Kidney (tissue), 14 donors: ENCODE data around the gene RIN1. TPM values are rescaled to one million over a fixed set of nuclear protein-coding genes. Genes with fewer than 3 reads are reported as not detected.

ENCODE experiments used
- DNase-seq, 5 donors: peaks; one replicate each; pipeline ENCODE4 v3.0.0-alpha.2; 2013 to 2020
- FAIRE-seq: peaks from 2 replicates; lab custom pipeline; 2012; peaks lifted over from hg19 to GRCh38; lab: Jason Lieb, UNC
- H3K27ac ChIP-seq, 2 donors: one replicate each; pipeline ENCODE4 v1.7.0; 2013; ENCODE audit warnings: low read depth in 2 of 2, low read length in 2 of 2, inconsistent platforms in 1 of 2
- H3K27me3 ChIP-seq: one replicate; pipeline ENCODE4 v1.7.1; 2013; ENCODE audit warnings: low read length, inconsistent platforms; ENCODE audit not compliant: control insufficient read depth, insufficient read depth
- H3K36me3 ChIP-seq, 3 donors: one replicate each; pipeline versions ENCODE4 v1.7.0 to v1.7.1; 2013; ENCODE audit warnings: low read length in 3 of 3, control low read depth in 1 of 3, inconsistent platforms in 1 of 3; ENCODE audit not compliant: insufficient read depth in 3 of 3, control insufficient read depth in 2 of 3
- H3K4me1 ChIP-seq, 3 donors: one replicate each; pipeline versions ENCODE4 v1.7.0 to v1.7.1; 2013; ENCODE audit warnings: low read length in 3 of 3, inconsistent platforms in 1 of 3, low read depth in 1 of 3; ENCODE audit not compliant: control insufficient read depth in 2 of 3, insufficient read depth in 2 of 3
- H3K4me3 ChIP-seq, 3 donors: one replicate each; pipeline versions ENCODE4 v1.7.0 to v1.8.1; 2013; ENCODE audit warnings: low read length in 3 of 3, control low read depth in 1 of 3, inconsistent platforms in 1 of 3
- H3K9ac ChIP-seq, 3 donors: one replicate each; pipeline versions ENCODE4 v1.7.0 to v1.7.1; 2013; ENCODE audit warnings: low read length in 3 of 3, control low read depth in 1 of 3, inconsistent platforms in 1 of 3
- H3K9me3 ChIP-seq, 3 donors: one replicate each; pipeline versions ENCODE4 v1.7.0 to v1.7.1; 2013; ENCODE audit warnings: low read length in 3 of 3, control low read depth in 1 of 3, inconsistent platforms in 1 of 3; ENCODE audit not compliant: control insufficient read depth in 2 of 3, insufficient read depth in 1 of 3
- CTCF ChIP-seq: IDR thresholded peaks from 3 replicates; pipeline ENCODE4 v1.5.1; 2012; ENCODE audit warnings: mild to moderate bottlenecking, moderate library complexity, borderline replicate concordance; ENCODE audit not compliant: insufficient read depth; ENCODE audit errors: extremely low read depth
- intact Hi-C: fragments of 100-400 bp; cut with DNase I; formaldehyde crosslinking; loops from one replicate; pipeline ENCODE4 v1.11.1; 2022
- polyA plus RNA-seq: library from polyadenylated mRNA; stranded (reverse); fragments of 350-450 nt; fragmentation: Illumina TruSeq; extraction: RNeasy Lipid Tissue Mini Kit (QIAGEN cat#74804); gene quantifications from one replicate; pipeline ENCODE4 v1.2.3, GENCODE V29; 2014; ENCODE audit warnings: low read depth, low replicate concordance; ENCODE audit not compliant: insufficient read depth
- total RNA-seq: library from RNA; stranded (reverse); fragmentation: NEBNext Ultra II Directional; extraction: Animal tissue kit (Norgen Biotek cat#: 25700); gene quantifications from one replicate; pipeline ENCODE4 v1.2.1, GENCODE V29; 2021
- donor health status: control.
- donor health status: control.
- donor health status: control.
- donor health status: control.
- donor health status: control.
- donor health status: DM: yes; HTN: yes; CAD: no.
- donor health status: Normal renal cell carcinoma (clear cell type).

The RIN1 gene
- total and polyA plus RNA-seq, 2 donors from 2014 or later, result 2.3 to 9.2 TPM

GRCh38 chr11:66329165-66329673 is 7.0 kb downstream of the RIN1 start:
- H3K9me3 ChIP-seq, result no peaks in the 10 kb centered on the region
- H3K36me3 ChIP-seq, result no peaks in the 10 kb centered on the region
- intact Hi-C loops, result no loop called here
- H3K27ac ChIP-seq, result no peak overlapping the region
- H3K27me3 ChIP-seq, result no peaks in the 10 kb centered on the region
- H3K9ac ChIP-seq, result no peak overlapping the region
- FAIRE-seq (no peak), DNase-seq (peak in 1 of 5 donors; percentile 28)
- no peak for TF ChIP-seq CTCF
- no peak overlapping the region for H3K4me3 ChIP-seq
- H3K4me1 ChIP-seq, result peaks cover 0 to 17% (median 11%) of the 10 kb centered on the region in 3 donors

DNA sequence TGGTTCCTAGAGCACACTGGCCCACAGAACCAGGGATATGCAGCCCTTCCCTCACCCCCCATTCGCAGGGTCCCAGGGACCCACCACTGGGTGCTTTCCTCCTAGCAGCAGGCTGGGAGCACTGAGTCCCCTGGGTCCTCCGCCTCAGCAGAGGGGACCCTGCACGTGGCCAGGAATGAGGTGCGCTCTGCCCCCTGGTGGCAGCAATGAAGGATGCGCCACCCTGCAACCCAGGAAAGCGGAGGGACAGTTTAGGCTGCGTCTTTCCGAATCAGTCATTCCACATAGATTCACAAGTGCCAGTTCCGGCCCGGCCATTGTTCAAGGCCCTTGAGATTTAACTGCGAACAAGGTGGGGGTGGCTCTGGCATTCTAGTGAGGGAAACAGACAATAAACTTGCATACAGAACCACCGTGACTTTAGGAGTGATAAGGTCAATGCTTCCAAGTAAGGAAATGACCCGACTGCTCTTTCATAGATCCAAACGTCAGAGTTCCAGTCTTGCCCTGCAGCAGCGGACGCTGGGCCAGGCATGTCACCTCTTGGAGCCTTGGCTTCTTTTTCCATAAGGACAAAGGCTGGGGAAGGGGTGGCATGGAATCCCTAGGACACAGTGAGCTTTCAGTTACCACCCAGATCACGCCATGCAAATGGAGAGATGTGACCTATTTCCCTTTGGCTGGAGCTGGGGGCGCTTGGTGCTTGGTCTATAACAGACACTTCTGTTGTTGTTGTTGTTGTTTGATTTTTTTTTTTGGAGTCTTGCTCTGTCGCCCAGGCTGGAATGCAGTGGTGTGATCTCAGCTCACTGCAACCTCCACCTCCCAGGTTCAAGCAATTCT is 7.7 kb downstream of the RIN1 start:
- H3K27me3 ChIP-seq, result no peaks in the 10 kb centered on the region
- DNase-seq (peak; percentile 80 to 88 (median 88)), FAIRE-seq (no peak)
- H3K4me3 ChIP-seq, result peak overlapping the region in 2 of 3 donors; percentile 12 to 37
- H3K36me3 ChIP-seq, result no peaks in the 10 kb centered on the region
- TF ChIP-seq CTCF, result peak; percentile 96
- peaks cover 0 to 17% (median 11%) of the 10 kb centered on the region in 3 donors for H3K4me1 ChIP-seq
- intact Hi-C loops, result no loop called here
- peak overlapping the region in 1 of 2 donors; percentile 36 for H3K27ac ChIP-seq
- no peak overlapping the region for H3K9ac ChIP-seq
- H3K9me3 ChIP-seq, result no peaks in the 10 kb centered on the region

DNA sequence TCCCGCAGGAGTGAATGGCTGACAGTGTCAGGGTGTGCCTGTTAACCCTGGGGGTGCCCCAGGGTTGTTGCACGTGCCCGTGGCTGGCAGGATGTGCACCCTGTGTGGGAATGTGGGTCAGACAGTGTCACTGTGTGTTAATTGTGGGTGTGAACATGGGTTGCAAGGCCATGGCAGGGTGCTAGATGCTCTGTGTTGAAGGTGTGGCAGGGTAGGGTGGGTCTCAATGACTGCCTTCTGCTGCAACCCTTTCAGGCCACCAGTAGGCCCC is 8.3 kb downstream of the RIN1 start:
- no peak for FAIRE-seq

More for the DNA sequence above, 8.3 kb downstream of the RIN1 start:
- Histone ChIP-seq H3K27me3 (no peaks in the 10 kb centered on the region), H3K4me1 (peaks cover 0 to 17% (median 11%) of the 10 kb centered on the region in 3 donors), H3K9me3 (no peaks in the 10 kb centered on the region), H3K4me3 (no peak overlapping the region), H3K9ac (no peak overlapping the region), H3K36me3 (no peaks in the 10 kb centered on the region), H3K27ac (peak overlapping the region in 1 of 2 donors; percentile 36)
- intact Hi-C loops, result no loop called here
- peak in 1 of 5 donors; percentile 56 for DNase-seq
- no peak for TF ChIP-seq CTCF
